Renal cortex interstitium (tissue), 11 donors: Measurements from ENCODE around the gene POU2F2. TPM values are rescaled to one million over a fixed set of nuclear protein-coding genes. Genes with fewer than 3 reads are reported as not detected.

ENCODE experiments used
- DNase-seq, 11 donors: peaks; one replicate each; pipeline ENCODE4 v3.0.0-alpha.2; 2013; ENCODE audit warnings: low read depth in 9 of 11, low spot score in 4 of 11; ENCODE audit errors: extremely low read depth in 1 of 11
- polyA plus RNA-seq, 3 donors: library from polyadenylated mRNA; unstranded; fragments of 120-200 nt; gene quantifications; one replicate each; pipeline ENCODE4 v1.2.1, GENCODE V29; 2013; ENCODE audit not compliant: insufficient read length in 3 of 3

POU2F2 gene
- polyA plus RNA-seq, 3 donors, result 0.67 to 1.3 (median 0.92) TPM

DNA sequence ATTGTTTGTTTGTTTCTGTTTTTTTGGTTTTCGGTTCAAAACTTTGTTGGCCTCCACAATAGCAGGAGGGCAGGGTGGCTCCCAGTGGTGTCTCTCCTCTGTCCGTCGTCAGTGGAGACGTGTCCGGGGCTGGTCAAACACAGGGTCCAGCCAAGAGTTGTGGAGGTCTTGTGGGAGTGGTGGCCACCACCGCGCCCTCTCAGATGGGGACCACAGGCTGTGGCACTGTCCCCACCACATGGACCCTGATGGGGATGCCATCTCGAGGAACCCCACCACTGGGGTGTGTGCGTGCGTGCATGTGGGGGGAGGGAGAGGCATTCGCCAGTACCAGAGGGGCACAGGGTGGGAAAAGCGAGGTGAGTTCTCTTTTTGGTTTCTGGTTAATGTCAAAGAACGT lies 42.5 kb downstream of the POU2F2 start:
- DNase-seq, result no peak

GRCh38 chr19:42089191-42089750 lies 43.0 kb downstream of the POU2F2 start:
- DNase-seq, result no peak

GRCh38 chr19:42088471-42089190 lies 43.6 kb downstream of the POU2F2 start:
- DNase-seq, result no peak

DNA sequence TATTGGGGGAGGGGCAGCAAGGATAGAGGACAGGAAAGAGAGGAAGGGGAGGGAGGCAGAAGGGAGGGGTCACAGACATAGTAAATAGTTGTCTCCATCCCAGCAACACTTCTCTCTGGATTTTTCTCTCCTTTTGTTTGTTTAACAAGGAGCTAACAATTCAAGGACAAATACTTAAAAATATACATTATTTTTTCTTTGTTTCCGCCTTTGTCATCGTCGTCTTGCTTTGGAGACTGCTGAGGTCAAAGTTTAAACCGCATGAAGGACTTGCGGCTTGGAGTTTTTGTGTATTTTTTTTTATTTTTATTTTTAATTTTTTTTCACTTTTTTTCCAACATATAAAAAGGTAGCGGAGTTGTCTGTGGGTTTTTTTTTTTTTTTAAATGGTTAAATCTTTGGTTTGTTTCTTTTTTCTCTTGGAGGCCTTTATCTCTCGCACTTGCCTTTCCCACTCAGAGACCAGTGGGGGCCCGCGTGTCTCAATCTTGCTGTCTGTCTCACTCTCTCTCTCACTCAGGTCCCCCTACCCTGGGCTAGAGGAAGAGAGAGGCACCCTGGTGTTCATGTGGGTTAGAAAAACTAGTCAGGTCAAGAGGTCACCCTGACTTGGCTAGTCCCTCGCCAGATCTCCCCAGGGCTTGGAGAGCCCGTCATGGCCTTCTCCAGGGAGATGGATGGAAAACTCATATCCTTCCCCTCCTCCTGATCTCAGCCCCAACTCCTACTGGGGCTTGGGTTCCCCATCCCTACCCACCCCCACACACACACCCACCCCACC lies 45.3 kb downstream of the POU2F2 start:
- no peak for DNase-seq

- DNase-seq, result no peak
These were observed 46.0 kb downstream of the POU2F2 start for GRCh38 chr19:42086188-42086736.

- DNase-seq, result no peak
These were observed 48.7 kb downstream of the POU2F2 start for GRCh38 chr19:42083537-42083936.

DNA sequence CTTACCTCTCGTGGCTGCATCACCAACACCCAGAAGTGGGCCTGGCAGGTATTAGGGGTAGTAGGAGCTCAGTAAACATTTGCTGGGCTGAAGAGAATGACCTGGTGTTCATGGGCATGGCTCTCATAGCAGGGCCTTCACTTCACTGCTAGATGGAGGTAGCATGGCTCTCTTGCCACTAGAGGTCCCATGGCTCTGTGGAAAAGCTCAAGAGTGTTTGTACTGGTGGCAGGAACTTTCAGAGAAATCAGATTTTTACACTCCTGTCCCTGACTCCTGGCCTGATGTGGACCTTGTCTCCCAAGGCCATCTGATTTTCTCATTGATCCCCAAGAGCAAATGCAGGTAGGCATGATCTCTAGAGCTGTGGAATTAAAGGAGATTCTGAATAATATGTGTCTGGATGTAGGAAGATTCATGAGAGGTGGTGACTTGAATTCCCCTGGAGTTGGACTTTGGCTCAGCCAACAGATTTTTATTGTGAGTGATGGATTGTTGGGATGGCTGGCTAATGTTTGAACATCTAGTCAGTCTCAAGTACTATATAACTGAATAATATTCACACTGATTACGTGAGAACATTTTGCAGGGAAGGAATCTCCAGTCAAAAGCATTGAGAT lies 50.6 kb downstream of the POU2F2 start:
- no peak for DNase-seq

DNA sequence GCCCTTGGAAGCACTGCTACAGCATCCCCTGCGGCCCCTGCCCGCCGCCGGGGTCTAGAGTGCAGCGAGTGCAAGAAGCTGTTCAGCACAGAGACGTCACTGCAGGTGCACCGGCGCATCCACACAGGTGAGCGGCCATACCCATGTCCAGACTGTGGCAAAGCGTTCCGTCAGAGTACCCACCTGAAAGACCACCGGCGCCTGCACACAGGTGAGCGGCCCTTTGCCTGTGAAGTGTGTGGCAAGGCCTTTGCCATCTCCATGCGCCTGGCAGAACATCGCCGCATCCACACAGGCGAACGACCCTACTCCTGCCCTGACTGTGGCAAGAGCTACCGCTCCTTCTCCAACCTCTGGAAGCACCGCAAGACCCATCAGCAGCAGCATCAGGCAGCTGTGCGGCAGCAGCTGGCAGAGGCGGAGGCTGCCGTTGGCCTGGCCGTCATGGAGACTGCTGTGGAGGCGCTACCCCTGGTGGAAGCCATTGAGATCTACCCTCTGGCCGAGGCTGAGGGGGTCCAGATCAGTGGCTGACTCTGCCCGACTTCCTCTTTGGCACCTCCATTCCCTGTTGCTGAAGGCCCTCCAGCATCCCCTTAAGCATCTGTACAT lies 51.4 kb downstream of the POU2F2 start:
- DNase-seq, result no peak

- DNase-seq, result no peak
These were observed 52.1 kb downstream of the POU2F2 start for GRCh38 chr19:42079886-42080763.

GRCh38 chr19:42079276-42079669 lies 53.0 kb downstream of the POU2F2 start:
- no peak for DNase-seq

DNA sequence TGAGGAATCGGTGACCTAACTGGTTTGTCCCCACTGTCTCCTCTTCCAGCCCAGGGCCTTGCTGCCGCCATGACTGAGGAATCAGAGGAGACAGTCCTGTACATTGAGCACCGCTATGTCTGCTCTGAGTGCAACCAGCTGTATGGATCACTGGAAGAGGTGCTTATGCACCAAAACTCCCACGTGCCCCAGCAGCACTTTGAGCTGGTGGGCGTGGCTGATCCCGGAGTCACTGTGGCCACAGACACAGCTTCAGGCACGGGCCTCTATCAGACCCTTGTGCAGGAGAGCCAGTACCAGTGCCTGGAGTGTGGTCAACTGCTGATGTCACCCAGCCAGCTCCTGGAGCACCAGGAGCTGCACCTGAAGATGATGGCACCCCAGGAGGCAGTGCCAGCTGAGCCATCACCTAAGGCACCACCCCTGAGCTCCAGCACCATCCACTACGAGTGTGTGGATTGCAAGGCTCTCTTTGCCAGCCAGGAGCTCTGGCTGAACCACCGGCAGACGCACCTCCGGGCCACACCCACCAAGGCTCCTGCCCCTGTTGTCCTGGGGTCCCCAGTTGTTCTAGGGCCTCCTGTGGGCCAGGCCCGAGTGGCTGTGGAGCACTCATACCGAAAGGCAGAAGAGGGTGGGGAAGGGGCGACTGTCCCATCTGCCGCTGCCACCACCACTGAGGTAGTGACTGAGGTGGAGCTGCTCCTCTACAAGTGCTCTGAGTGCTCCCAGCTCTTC lies 53.5 kb downstream of the POU2F2 start:
- no peak for DNase-seq

DNA sequence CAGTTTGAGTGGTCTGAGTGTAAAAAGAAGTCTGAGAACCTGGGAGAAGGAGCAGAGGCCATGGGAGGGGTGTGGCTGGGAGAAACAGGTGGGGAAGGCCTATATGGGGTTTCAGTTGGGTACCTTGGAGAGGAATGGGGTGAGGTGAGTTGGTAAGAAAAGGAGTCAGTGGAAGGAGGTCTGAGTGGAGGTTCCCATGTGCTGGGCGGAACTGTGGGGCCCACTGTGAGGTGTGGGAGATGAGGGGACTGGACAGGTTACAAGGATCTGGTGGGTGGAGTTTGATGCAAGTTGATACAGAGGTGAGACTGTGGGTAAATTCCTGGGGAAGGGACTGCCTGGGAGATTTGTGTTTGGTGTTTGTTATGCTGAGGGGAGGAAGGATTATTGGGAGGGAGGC lies 54.2 kb downstream of the POU2F2 start:
- DNase-seq, result no peak

DNA sequence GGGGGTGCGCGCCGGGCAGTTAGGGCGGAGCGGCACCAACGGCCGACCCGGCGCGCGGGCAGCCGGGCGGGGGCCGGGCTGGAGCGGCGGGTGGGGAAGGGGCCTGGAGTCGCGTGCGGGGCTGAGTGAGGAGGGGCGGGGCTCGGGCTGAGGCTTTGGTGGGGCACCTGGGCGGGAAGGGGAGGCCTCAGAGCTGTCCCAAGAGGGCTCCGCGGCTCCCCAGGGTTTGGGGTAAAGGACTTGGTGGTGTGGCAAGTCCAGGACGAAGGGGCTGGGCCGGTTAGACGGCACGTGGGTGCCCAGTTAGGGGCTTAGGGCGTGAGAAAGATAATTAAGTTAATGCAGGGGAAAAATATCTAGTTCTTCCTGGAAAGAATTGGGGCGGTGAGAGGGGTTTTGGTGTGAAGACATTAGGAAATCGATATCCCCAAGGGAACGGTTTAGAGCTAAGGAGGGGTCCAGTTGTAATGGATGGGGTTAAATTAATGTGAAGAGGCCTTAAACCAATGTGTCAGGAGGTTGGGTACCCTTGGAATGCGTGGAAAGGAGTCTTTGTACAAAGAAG lies 55.8 kb downstream of the POU2F2 start:
- DNase-seq, result peak in 1 of 11 donors; percentile 19

GRCh38 chr19:42075616-42076379 lies 56.4 kb downstream of the POU2F2 start, which contains the start of gene ZNF574:
Gene ZNF574, plus strand, starts transcription at chr19:42076166. Its CDS starts 2,441 bp downstream, at chr19:42078607.
- peak; percentile 96 to 100 (median 99) for DNase-seq

GRCh38 chr19:42075364-42075615 lies 57.0 kb downstream of the POU2F2 start:
- peak in 1 of 11 donors; percentile 28 for DNase-seq

- DNase-seq, result peak in 2 of 11 donors; percentile 14 to 22
These were observed 57.5 kb downstream of the POU2F2 start for GRCh38 chr19:42074513-42075363.
